NCI-H1436 (cell line): ENCODE measurements around the gene ARL8A.
"Not testable (repeated sequence)": the region's sequence is repeated elsewhere in the genome, so short reads cannot be mapped to it uniquely, and the experiment has no call there.

ENCODE experiments used
- DNase-seq: peaks from one replicate; lab custom pipeline; 2025; lab: John Stamatoyannopoulos, UW

Gene ARL8A

GRCh38 chr1:202158810-202159533, 14.4 kb upstream of the ARL8A start:
- DNase-seq: no peak

- no peak for DNase-seq
These were observed 13.4 kb upstream of the ARL8A start for GRCh38 chr1:202157945-202158344.

GRCh38 chr1:202156590-202156989, 12.1 kb upstream of the ARL8A start:
- no peak for DNase-seq

- DNase-seq: no peak
These were observed 11.0 kb upstream of the ARL8A start for GRCh38 chr1:202155478-202156021.

GRCh38 chr1:202154766-202155477, 10.4 kb upstream of the ARL8A start:
- peak; percentile 85 for DNase-seq

- no peak for DNase-seq
These were observed 9.7 kb upstream of the ARL8A start for GRCh38 chr1:202154148-202154765.

- DNase-seq: no peak
These were observed 8.7 kb upstream of the ARL8A start for GRCh38 chr1:202153284-202153683.

GRCh38 chr1:202152399-202152798, 7.9 kb upstream of the ARL8A start:
- no peak for DNase-seq

GRCh38 chr1:202151045-202151444, 6.5 kb upstream of the ARL8A start:
- DNase-seq: no peak

GRCh38 chr1:202150602-202151001, 6.1 kb upstream of the ARL8A start:
- no peak for DNase-seq

GRCh38 chr1:202150187-202150586, 5.7 kb upstream of the ARL8A start:
- DNase-seq: no peak

GRCh38 chr1:202149566-202149965, 5.0 kb upstream of the ARL8A start:
- DNase-seq: no peak

GRCh38 chr1:202148391-202148790, 3.9 kb upstream of the ARL8A start:
- no peak for DNase-seq

- DNase-seq: no peak
These were observed 2.5 kb upstream of the ARL8A start for GRCh38 chr1:202146993-202147392.

GRCh38 chr1:202146279-202146678, 1.7 kb upstream of the ARL8A start:
- no peak for DNase-seq

GRCh38 chr1:202145744-202146140, 1.2 kb upstream of the ARL8A start:
- not testable (repeated sequence) for DNase-seq

- no peak for DNase-seq
These were observed 669 bp upstream of the ARL8A start for GRCh38 chr1:202145068-202145743.

- peak; percentile 45 for DNase-seq
These were observed 652 bp downstream of the ARL8A start for GRCh38 chr1:202143768-202144401.

- no peak for DNase-seq
These were observed 1.3 kb downstream of the ARL8A start for GRCh38 chr1:202143011-202143767.

GRCh38 chr1:202141468-202141867, 3.1 kb downstream of the ARL8A start:
- not testable (repeated sequence) for DNase-seq

- no peak for DNase-seq
These were observed 3.7 kb downstream of the ARL8A start for GRCh38 chr1:202140833-202141232.
